ENCODE results near the gene INPP5A. TPM values are rescaled to one million over a fixed set of nuclear protein-coding genes. Genes with fewer than 3 reads are reported as not detected.

Gene INPP5A
- total and polyA plus RNA-seq, 7 donors: 15.1 to 48.8 (median 40.9) TPM

DNA sequence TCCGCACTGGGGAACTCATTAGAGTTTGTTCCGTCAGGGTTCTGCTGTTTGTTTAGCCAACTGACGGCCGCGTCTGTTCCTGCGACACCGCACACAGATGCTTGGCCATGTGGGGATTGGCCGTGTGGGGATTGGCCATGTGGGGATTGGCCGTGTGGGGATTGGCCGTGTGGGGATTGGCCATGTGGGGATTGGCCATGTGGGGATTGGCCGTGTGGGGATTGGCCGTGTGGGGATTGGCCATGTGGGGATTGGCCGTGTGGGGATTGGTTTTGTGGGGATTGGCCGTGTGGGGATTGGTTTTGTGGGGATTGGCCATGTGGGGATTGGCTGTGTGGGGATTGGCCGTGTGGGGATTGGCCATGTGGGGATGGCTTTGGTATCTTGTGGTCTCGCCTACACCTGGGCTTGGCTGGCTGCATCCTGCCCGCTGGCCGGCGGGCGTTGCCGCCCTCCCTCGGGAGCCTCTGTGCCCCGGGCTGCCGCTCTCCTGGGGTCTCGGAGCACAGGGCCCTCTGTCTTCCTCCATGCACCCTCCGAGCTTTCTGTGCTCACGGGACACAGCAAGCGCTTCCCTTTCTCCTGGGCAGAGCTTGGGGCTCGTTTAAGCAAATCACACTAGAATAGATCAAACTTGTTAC, 185.9 kb downstream of the INPP5A start:
- H3K4me1 ChIP-seq: peaks cover 11% of the 10 kb centered on the region
- intact Hi-C loops (cut with DNase I): no loop called here
- H3K9me3 ChIP-seq: no peaks in the 10 kb centered on the region
- DNase-seq (no peak), ATAC-seq (no peak)
- peaks cover 0 to 12% of the 10 kb centered on the region in 2 donors for H3K36me3 ChIP-seq (ENCODE audit: insufficient read depth in 1 of 2, low read depth in 1 of 2)
- TF ChIP-seq, protein P1, sequence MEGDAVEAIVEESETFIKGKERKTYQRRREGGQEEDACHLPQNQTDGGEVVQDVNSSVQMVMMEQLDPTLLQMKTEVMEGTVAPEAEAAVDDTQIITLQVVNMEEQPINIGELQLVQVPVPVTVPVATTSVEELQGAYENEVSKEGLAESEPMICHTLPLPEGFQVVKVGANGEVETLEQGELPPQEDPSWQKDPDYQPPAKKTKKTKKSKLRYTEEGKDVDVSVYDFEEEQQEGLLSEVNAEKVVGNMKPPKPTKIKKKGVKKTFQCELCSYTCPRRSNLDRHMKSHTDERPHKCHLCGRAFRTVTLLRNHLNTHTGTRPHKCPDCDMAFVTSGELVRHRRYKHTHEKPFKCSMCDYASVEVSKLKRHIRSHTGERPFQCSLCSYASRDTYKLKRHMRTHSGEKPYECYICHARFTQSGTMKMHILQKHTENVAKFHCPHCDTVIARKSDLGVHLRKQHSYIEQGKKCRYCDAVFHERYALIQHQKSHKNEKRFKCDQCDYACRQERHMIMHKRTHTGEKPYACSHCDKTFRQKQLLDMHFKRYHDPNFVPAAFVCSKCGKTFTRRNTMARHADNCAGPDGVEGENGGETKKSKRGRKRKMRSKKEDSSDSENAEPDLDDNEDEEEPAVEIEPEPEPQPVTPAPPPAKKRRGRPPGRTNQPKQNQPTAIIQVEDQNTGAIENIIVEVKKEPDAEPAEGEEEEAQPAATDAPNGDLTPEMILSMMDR (IDR thresholded peaks at IDR 0.05): no peak
- H3K4me3 ChIP-seq: peak overlapping the region; percentile 38
- no peaks in the 10 kb centered on the region for H3K27me3 ChIP-seq (ENCODE audit: insufficient read depth in 3 of 3, low read length in 2 of 3)
- peak overlapping the region; percentile 78 for H3K27ac ChIP-seq
- 73 to 78% (median 73%) methylated on average over 24 to 29 of the region's 29 CpGs for WGBS, 3 donors

DNA sequence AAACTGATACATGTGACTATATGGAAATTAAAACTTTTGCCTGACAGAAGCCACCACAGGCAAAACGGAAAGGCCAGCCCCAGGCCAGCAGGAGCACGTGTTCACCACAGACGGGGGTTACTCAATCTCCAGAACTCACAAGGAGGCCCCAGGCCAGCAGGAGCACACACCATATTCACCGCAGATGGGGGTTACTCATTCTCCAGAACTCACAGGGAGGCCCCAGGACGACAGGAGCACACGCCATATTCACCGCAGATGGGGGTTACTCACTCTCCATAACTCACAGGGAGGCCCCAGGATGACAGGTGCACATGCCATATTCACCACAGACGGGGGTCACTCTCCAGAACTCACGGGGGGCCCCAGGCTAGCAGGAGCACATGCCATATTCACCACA, 186.9 kb downstream of the INPP5A start:
- Histone ChIP-seq H3K27me3 (ENCODE audit: insufficient read depth in 3 of 3, low read length in 2 of 3) (no peaks in the 10 kb centered on the region), H3K4me3 (no peak overlapping the region), H3K4me1 (peaks cover 11% of the 10 kb centered on the region), H3K27ac (no peak overlapping the region), H3K9me3 (no peaks in the 10 kb centered on the region), H3K36me3 (ENCODE audit: insufficient read depth in 1 of 2, low read depth in 1 of 2) (peaks cover 0 to 12% of the 10 kb centered on the region in 2 donors)
- intact Hi-C loops (cut with DNase I): no loop called here
- WGBS, 3 donors: 90 to 92% (median 91%) methylated on average over 9 of the region's 9 CpGs
- TF ChIP-seq, protein P1 (IDR thresholded peaks at IDR 0.05): no peak
- ATAC-seq (no peak), DNase-seq (no peak)

DNA sequence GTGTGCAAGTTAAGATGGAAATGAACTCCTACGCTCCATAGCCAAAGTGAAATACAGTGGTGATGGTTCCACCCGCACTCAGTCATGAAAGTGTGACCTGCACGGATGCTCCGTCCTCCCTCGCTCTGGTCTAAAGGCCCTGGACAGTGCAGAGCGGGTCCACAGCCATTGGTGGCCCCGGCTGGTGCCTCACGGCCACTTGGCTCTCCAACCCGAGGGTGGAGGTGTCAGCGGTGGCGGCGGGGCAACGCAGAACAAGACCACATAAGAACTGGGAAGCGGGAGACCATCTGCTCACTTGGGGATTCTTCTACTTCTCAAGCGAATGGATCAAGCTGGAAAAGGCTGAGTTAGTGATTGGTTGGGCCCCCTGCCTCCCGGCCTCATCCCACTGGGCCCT, 187.6 kb downstream of the INPP5A start:
- H3K27ac ChIP-seq: no peak overlapping the region
- intact Hi-C loops (cut with DNase I): no loop called here
- H3K4me3 ChIP-seq: no peak overlapping the region
- 96 to 97% (median 97%) methylated on average over 14 to 16 of the region's 16 CpGs for WGBS, 3 donors
- H3K9me3 ChIP-seq: no peaks in the 10 kb centered on the region
- TF ChIP-seq, protein P1 (IDR thresholded peaks at IDR 0.05): no peak
- H3K27me3 ChIP-seq (ENCODE audit: insufficient read depth in 3 of 3, low read length in 2 of 3): no peaks in the 10 kb centered on the region
- H3K4me1 ChIP-seq: peaks cover 11% of the 10 kb centered on the region
- no peak for DNase-seq
- ATAC-seq: no peak
- H3K36me3 ChIP-seq (ENCODE audit: insufficient read depth in 1 of 2, low read depth in 1 of 2): peaks cover 0 to 12% of the 10 kb centered on the region in 2 donors

DNA sequence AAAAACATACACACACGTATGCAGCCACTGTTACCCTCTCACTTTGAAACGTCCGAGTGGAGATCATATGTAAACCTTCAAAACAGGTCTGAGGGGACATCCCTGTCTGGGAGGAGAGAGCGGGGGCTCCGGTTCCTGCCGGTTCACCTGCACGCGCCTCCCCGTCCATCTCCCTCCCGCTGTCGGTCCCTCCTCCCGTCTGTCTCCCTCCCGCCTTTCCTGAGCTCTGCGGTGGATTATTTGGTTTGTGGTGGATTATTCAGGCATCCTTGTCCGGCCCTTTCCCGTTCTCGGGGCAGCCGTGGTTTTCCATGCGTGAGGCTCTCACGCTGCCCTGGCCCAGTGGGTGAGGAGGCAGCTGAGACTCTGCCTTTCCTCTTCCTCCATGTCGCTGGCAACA, 188.6 kb downstream of the INPP5A start:
- TF ChIP-seq, protein P1 (IDR thresholded peaks at IDR 0.05): no peak
- DNase-seq (no peak), ATAC-seq (no peak)
- intact Hi-C loops (cut with DNase I): no loop called here
- H3K27me3 ChIP-seq (ENCODE audit: insufficient read depth in 3 of 3, low read length in 2 of 3): no peaks in the 10 kb centered on the region
- no peak overlapping the region for H3K27ac ChIP-seq
- WGBS, 3 donors: 91 to 93% (median 93%) methylated on average over 21 of the region's 21 CpGs
- H3K36me3 ChIP-seq (ENCODE audit: insufficient read depth in 1 of 2, low read depth in 1 of 2): peaks cover 0 to 12% of the 10 kb centered on the region in 2 donors
- H3K4me1 ChIP-seq: peaks cover 11% of the 10 kb centered on the region
- no peaks in the 10 kb centered on the region for H3K9me3 ChIP-seq
- H3K4me3 ChIP-seq: no peak overlapping the region

DNA sequence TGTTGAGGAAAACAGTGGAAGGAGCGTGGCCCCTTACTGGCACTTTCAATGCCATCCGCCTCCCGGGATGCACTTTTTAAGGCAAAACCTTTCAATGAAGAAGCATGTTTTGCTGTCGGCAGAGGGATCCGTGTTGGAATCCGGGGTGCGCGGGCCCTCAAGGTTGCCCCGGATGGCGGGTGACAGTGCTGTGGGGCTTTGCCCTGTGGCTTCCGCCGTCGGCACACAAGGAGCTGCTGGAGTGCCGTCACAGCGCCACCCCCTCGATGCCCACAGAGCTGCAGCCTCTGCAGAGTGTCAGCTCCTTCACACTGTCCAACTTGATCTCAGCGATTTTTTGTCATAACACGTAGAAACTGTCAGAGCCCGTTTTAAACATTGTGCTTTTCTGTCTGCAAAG, 189.4 kb downstream of the INPP5A start:
- DNase-seq: no peak

More for the DNA sequence above, 189.4 kb downstream of the INPP5A start:
- Histone ChIP-seq H3K27ac (no peak overlapping the region), H3K4me1 (peaks cover 9% of the 10 kb centered on the region), H3K36me3 (ENCODE audit: insufficient read depth in 1 of 2, low read depth in 1 of 2) (peaks cover 0 to 12% of the 10 kb centered on the region in 2 donors), H3K4me3 (no peak overlapping the region), H3K27me3 (ENCODE audit: insufficient read depth in 3 of 3, low read length in 2 of 3) (no peaks in the 10 kb centered on the region), H3K9me3 (no peaks in the 10 kb centered on the region)
- intact Hi-C loops (cut with DNase I): no loop called here
- TF ChIP-seq, protein P1 (IDR thresholded peaks at IDR 0.05): no peak
- 91 to 97% (median 96%) methylated on average over 19 of the region's 19 CpGs for WGBS, 3 donors
- no peak for ATAC-seq
